Activated effector memory CD4-positive, alpha-beta T cell treated with Interleukin-2 at 50 U/mL for 16 hours (primary cell): ENCODE data around the gene ARAP2.

ENCODE experiments used
- DNase-seq: peaks from one replicate; pipeline ENCODE4 v3.0.0-alpha.2; 2020

ARAP2 gene

GRCh38 chr4:36026348-36026880, 217.9 kb downstream of the ARAP2 start:
- DNase-seq = no peak

- no peak for DNase-seq
Measured at GRCh38 chr4:36024901-36025660, 219.2 kb downstream of the ARAP2 start.

- DNase-seq = no peak
Measured at GRCh38 chr4:36020351-36020750, 224.0 kb downstream of the ARAP2 start.
